ENCODE measurements around the gene UTP14C.
"Not testable (repeated sequence)": the region's sequence is repeated elsewhere in the genome, so short reads cannot be mapped to it uniquely, and the experiment has no call there.

The UTP14C gene

DNA sequence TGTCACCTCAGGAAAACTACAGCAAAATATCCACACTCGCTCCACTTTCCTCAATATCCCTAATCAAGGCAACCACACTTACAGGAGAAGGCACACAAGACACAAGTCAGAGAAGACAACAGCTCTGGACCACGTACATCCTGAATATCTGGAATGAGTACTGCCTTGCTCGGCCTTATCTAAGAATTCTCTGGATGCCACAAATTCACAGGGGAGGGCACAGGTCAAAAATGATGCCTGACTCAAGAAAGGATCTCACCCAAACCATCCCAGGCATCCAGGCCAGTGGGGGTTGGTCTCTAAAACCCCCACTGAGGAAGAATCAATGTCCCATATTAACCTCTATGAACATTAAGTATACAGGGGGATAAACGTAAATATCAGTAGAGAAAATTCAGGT is 43.1 kb upstream of the UTP14C start:
- DNase-seq (ENCODE audit: insufficient read length, low spot score): no peak
- TF ChIP-seq, protein P1, sequence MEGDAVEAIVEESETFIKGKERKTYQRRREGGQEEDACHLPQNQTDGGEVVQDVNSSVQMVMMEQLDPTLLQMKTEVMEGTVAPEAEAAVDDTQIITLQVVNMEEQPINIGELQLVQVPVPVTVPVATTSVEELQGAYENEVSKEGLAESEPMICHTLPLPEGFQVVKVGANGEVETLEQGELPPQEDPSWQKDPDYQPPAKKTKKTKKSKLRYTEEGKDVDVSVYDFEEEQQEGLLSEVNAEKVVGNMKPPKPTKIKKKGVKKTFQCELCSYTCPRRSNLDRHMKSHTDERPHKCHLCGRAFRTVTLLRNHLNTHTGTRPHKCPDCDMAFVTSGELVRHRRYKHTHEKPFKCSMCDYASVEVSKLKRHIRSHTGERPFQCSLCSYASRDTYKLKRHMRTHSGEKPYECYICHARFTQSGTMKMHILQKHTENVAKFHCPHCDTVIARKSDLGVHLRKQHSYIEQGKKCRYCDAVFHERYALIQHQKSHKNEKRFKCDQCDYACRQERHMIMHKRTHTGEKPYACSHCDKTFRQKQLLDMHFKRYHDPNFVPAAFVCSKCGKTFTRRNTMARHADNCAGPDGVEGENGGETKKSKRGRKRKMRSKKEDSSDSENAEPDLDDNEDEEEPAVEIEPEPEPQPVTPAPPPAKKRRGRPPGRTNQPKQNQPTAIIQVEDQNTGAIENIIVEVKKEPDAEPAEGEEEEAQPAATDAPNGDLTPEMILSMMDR (IDR thresholded peaks at IDR 0.05; ENCODE audit: insufficient read depth, missing control alignments): no peak
- no peak for FAIRE-seq

DNA sequence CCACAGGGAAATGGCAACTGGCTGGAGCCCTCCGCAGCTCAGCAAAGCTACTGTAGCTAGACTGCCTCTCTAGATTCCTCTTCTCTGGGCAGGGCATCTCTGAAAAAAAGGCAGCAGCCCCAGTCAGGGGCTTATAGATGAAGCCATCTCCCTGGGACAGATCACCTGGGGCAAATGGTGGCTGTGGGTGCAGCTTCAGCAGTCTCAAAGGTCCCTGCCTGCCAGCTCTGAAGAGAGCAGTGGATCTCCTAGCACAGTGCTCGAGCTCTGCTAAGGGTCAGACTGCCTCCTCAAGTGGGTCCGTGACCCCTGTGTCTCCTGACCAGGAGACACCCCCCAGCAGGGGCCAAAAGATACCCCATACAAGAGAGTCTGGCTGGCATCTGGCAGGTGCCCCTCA is 41.2 kb upstream of the UTP14C start:
- FAIRE-seq; DNase-seq (ENCODE audit: insufficient read length, low spot score): not testable (repeated sequence)

DNA sequence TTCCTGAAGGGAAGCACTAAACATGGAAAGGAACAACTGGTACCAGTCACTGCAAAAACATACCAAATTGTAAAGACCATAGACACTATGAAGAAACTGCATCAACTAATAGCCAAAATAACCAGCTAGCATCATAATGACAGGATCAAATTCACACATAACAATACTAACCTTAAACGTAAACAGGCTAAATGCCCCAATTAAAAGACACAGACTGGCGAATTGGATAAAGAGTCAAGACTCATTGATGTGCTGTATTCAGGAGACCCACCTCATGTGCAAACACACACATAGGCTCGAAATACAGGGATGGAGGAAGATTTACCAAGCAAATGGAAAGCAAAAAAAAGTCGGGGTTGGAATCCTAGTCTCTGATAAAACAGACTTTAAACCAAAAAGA is 39.6 kb upstream of the UTP14C start:
- not testable (repeated sequence) for FAIRE-seq

DNA sequence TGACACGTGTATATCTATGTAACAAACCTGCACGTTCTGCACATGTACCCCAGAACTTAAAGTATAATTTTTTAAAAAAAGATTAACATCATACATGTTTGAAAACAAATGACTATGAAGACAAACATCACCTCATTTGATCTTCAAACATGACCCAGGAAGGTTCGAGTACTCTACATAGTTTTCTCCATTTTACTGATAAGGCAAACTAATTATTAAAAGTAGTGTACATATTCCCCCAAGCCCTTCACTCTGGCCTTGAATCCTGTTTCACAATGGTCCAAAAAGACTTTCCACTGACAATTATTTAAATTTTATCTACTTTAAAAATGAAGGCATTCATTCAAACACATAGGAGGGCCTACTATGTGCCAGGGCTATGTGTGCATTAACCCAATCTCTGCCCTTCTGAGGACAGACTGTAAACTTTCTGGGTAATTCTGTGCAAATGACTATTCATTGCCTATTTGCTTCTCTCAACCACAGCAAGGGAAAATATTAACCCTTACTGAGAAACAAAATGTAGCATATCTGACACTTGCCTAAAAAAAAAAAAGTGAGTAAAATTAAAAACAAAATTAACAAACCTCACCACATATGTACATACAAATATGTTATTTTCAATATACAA is 35.4 kb upstream of the UTP14C start:
- DNase-seq (ENCODE audit: insufficient read length, low spot score) (no peak), FAIRE-seq (no peak)
- TF ChIP-seq, protein P1 (IDR thresholded peaks at IDR 0.05; ENCODE audit: insufficient read depth, missing control alignments): no peak

More for the DNA sequence above, 39.6 kb upstream of the UTP14C start:
- DNase-seq (ENCODE audit: insufficient read length, low spot score): not testable (repeated sequence)

DNA sequence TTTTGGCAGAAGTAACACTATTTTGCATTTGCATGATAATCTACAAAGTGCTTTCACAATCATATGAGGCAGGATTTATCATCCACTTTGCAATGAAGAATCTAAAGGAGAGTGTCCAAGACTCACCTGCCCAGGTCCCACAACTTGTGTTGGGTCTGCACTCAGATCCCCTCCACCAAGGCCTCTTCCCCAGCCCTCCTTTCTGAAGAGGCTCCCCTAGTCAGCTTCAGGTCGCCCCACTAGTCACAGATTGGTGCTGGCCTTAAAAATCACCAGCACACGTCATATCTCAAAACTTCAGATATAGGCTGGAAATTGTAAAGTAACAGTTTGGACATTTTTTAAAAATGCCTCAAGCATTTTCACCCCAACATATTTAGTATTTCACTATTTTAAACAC is 30.8 kb upstream of the UTP14C start:
- FAIRE-seq: no peak
- no peak for DNase-seq (ENCODE audit: insufficient read length, low spot score)
- TF ChIP-seq, protein P1 (IDR thresholded peaks at IDR 0.05; ENCODE audit: insufficient read depth, missing control alignments): no peak

DNA sequence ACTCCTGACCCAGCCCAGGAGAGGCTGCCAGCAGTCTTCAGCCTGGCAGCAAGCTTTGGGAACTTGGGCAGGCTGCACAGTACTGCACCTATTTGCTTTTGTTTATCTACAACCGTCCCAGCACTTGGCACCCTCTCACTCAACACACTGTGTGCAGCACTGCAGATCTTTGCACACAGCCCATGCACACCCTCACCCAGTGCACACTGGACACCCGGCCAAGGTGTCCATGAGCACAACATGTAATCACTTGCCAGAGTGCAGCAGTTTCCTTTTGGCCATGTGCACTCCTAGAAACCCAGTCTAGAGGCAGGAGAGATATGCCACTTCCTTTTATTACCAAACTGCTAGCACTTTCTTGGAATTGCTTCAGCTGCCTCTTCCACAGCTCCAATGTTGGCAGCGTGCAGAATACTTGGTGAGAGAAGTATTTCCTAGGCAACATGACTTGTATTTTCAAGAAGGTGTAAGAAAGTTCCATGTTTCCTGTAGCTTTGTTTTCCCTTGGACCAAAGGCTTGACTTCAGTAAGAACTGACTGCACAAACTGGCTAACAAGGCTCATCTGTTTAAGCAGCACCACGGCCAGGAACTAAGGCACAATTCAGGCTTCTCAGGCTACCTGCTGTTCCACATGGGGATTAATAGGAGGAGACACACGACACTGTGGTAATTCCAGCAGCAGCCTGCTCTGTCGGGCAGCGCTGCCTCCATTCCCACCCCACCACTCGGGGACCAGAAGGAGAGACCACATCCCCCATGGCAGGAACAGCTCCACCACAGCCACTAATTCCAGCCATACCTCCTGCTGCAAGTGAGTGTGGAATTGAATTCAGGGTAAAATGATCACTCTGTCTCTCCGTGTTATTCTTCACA is 28.6 kb upstream of the UTP14C start:
- no peak for DNase-seq (ENCODE audit: insufficient read length, low spot score)
- TF ChIP-seq, protein P1 (IDR thresholded peaks at IDR 0.05; ENCODE audit: insufficient read depth, missing control alignments): no peak
- no peak for FAIRE-seq

DNA sequence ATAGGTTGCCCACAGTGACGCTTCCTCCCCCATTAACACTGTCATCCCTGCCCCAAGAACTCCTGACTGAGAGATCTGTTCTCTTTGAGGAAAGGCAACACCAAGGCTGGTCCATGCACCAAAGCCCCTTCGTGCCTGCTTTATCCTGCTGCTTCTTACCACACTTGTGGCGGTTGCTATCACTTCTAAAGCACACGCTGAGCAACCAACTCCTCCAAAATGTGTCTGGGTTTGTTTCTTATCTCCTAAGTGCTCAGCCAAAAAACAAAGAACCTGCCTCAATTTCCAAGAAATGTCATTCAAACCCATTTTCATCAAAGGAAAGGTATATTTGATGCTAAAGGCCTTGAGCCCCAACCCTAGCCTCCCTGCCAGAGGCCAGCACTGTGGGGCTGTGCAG is 27.9 kb upstream of the UTP14C start:
- DNase-seq (ENCODE audit: insufficient read length, low spot score) (no peak), FAIRE-seq (no peak)
- TF ChIP-seq, protein P1 (IDR thresholded peaks at IDR 0.05; ENCODE audit: insufficient read depth, missing control alignments): no peak

DNA sequence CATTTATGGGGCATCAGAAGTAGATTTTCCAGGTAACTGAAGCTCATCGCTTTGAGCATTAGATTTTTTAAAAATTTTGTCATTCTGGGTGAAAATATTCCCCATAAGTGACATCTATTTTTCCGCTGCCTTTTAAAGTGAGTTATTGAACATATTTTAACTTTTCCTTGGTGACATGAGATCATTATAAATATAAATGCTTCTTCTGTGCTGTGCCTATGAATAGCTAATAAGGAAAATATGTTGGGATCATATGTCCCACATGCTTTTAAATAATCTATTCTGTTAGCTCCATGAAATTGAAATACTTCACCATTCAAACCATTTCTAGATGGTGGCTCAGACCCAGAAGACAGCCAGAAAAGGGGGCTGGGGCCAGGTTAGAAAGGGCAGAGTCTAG is 27.3 kb upstream of the UTP14C start:
- DNase-seq (ENCODE audit: insufficient read length, low spot score) (no peak), FAIRE-seq (no peak)
- TF ChIP-seq, protein P1 (IDR thresholded peaks at IDR 0.05; ENCODE audit: insufficient read depth, missing control alignments): no peak

Measured in D721Med (cell line).